Mesodermal cell (in vitro differentiated cells): Measurements from ENCODE around the gene GLOD4. TPM values are rescaled to one million over a fixed set of nuclear protein-coding genes. Genes with fewer than 3 reads are reported as not detected.
"Not testable (repeated sequence)": the region's sequence is repeated elsewhere in the genome, so short reads cannot be mapped to it uniquely, and the experiment has no call there.

Experiments used
- H3K27ac ChIP-seq: 2 replicates; pipeline ENCODE4 v1.7.0; 2013; ENCODE audit warnings: mild to moderate bottlenecking, low read depth, low read length, moderate library complexity; ENCODE audit not compliant: severe bottlenecking
- H3K36me3 ChIP-seq: 2 replicates; pipeline ENCODE4 v1.7.1; 2013; ENCODE audit warnings: mild to moderate bottlenecking, low read length, moderate library complexity; ENCODE audit not compliant: control insufficient read depth, insufficient read depth
- H3K4me1 ChIP-seq: one replicate; pipeline ENCODE4 v1.7.1; 2013; ENCODE audit warnings: mild to moderate bottlenecking, low read length; ENCODE audit not compliant: insufficient read depth, control insufficient read depth, poor library complexity, severe bottlenecking
- H3K4me3 ChIP-seq: 2 replicates; pipeline ENCODE4 v1.7.0; 2013; ENCODE audit warnings: low read length, control low read depth, mild to moderate bottlenecking; ENCODE audit not compliant: insufficient read depth, poor library complexity, severe bottlenecking; ENCODE audit errors: extremely low read depth
- H3K9me3 ChIP-seq: 2 replicates; pipeline ENCODE4 v1.7.1; 2013; ENCODE audit warnings: mild to moderate bottlenecking, low read length, moderate library complexity; ENCODE audit not compliant: control insufficient read depth
- WGBS, 2 experiments: methylation state at CpG; one replicate each; pipeline ENCODE4 v1.1.5; 2013; ENCODE audit warnings: missing lambda C conversion rate in 2 of 2; ENCODE audit not compliant: insufficient coverage in 2 of 2; 5-methylcytosine and 5-hydroxymethylcytosine counted together
- polyA plus RNA-seq, 2 experiments: library from polyadenylated mRNA; stranded (reverse); fragments of 50-300 nt; gene quantifications; one replicate each; pipeline ENCODE4 v1.2.3, GENCODE V29; 2013

The GLOD4 gene, protein sequence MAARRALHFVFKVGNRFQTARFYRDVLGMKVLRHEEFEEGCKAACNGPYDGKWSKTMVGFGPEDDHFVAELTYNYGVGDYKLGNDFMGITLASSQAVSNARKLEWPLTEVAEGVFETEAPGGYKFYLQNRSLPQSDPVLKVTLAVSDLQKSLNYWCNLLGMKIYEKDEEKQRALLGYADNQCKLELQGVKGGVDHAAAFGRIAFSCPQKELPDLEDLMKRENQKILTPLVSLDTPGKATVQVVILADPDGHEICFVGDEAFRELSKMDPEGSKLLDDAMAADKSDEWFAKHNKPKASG
- polyA plus RNA-seq (2013, experiment 1 of 2) = 51.8 TPM
- 50.5 TPM for polyA plus RNA-seq (2013, experiment 2 of 2)

DNA sequence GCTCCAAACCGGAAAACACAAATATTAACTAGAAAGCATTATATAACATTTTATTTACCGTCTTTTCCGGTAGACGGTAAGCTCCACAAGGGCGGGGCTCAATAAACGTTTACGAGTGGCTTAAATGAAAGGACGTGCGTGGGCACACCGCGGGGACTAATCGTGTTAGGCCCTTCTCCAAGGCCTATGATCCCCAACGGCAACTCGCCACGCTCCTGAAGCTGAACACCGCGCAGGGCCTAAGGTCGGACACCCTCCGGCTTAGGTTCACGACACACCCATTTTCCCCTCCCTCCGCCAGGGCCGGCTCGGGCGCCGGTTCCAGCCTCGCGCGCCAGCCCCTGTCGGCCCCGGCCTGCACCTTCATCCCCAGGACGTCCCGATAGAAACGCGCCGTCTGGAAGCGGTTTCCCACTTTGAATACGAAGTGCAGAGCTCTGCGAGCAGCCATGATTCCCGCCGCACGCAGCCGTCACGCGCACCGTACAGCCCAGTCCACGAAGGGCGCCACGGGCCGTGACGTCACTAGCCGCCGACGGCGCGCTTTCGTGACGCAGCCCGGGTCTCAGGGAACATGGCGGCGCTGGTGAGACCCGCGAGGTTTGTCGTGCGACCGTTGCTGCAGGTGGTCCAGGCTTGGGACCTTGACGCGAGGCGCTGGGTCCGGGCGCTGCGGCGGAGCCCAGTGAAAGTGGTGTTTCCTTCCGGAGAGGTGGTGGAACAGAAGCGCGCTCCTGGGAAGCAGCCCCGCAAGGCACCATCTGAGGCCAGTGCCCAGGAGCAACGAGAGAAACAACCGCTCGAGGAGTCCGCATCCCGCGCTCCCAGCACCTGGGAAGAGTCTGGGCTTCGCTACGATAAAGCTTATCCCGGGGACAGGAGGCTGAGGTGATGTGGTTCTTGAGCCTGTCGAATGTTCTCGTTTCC, at the start of gene GLOD4, which contains the start of gene MRM3:
TSS of gene GLOD4 (minus strand) at position 476 of the 927 bp plus-strand sequence. CDS start at position 451, 25 bp downstream.
TSS of gene MRM3 (plus strand) at position 549 of the 927 bp plus-strand sequence. CDS start at position 575, 26 bp downstream.
- H3K9me3 ChIP-seq = no peaks in the 10 kb centered on the region
- 0% methylated on average over 74 to 79 of the region's 87 CpGs for WGBS, 2 experiments
- H3K27ac ChIP-seq = peak within 1 kb of the TSS; percentile 67
- peak within 1 kb of the TSS; percentile 85 for H3K4me3 ChIP-seq
- H3K36me3 ChIP-seq = peaks cover 39% of the 10 kb centered on the region
- H3K4me1 ChIP-seq = peaks cover 5% of the 10 kb centered on the region

DNA sequence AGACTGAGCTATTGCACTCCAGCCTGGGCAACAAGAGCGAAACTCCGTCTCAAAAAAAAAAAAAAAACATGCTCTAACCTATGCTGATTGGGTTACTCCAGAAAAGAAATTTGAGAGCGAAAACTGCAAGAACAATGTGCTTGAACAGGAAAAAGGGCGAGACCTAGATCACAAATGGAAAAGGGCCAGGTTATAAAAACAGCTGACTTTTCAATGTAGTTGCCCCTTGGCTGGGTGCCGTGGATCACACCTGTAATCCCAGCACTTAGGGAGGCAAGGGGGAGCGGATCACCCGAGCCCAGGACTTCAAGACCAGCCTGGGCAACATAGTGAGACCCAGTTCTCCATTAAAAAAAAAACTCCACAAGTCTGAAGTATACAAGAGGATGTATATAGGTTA, 48.9 kb upstream of the GLOD4 start:
- no peaks in the 10 kb centered on the region for H3K4me1 ChIP-seq
- 81 to 86% methylated on average over 6 to 7 of the region's 7 CpGs for WGBS, 2 experiments
- peaks cover 19% of the 10 kb centered on the region for H3K9me3 ChIP-seq
- no peak overlapping the region for H3K4me3 ChIP-seq
- peaks cover 25% of the 10 kb centered on the region for H3K36me3 ChIP-seq
- H3K27ac ChIP-seq = no peak overlapping the region

DNA sequence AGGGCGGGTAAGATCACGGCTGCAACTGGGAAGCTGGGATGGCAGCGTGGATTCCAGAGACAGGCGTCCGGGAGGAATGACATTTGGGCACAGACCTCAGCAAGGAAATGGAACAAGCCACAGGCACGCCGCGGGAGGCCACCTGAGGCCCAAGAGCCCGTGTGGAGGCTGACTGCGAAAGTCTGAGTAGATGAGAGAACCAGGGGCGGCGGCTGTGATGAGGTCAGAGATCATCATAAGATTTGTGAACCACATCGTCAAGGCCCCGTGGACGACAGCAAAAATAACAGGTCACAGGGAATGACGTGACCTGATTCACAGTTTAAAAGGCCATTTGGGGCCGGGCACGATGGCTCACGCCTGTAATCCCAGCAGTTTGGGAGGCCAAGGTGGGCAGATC, 48.3 kb upstream of the GLOD4 start:
- Histone ChIP-seq H3K9me3 (peaks cover 19% of the 10 kb centered on the region), H3K4me1 (no peaks in the 10 kb centered on the region), H3K4me3 (no peak overlapping the region), H3K27ac (no peak overlapping the region), H3K36me3 (peaks cover 31% of the 10 kb centered on the region)
- 83% methylated on average over 19 of the region's 19 CpGs for WGBS, 2 experiments

DNA sequence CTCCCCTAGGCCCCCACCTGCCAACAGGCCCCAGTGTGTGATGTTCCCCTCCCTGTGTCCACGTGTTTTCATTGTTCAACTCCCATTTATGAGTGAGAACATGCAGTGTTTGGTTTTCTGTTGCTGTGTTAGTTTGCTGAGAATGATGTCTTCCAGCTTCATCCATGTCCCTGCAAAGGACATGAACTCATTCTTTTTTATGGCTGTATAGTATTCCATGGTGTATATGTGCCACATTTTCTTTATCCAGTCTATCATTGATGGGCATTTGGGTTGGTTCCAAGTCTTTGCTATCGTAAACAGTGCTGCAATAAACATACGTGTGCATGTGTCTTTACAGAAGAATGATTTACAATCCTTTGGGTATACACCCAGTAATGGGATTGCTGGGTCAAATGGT, 47.5 kb upstream of the GLOD4 start:
- WGBS, 2 experiments = no CpG with 5 or more reads among the region's 3 CpGs

DNA sequence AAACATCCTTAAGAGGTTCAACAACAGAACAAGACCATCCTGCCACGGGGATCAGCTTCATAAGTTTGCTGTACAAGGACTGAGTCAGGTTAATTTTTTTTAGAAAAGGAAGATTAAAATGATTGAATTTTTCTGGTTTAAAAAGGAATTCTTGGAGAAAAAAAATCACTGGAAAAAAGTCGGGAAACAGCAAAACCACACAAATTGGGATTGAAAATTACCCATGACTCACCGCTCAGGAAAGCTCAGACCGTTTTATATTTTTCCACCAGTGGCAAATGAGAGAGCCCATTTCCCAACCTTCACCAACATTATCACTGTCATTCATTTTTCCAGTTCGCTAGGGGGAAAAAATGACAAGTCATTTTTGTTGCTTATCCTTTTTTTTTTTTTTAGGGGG, 46.7 kb upstream of the GLOD4 start:
- Histone ChIP-seq H3K27ac (no peak overlapping the region), H3K4me1 (no peaks in the 10 kb centered on the region), H3K9me3 (peaks cover 12% of the 10 kb centered on the region), H3K36me3 (peaks cover 42% of the 10 kb centered on the region), H3K4me3 (no peak overlapping the region)
- 92 to 100% methylated on average over 4 to 5 of the region's 5 CpGs for WGBS, 2 experiments

More for the DNA sequence above, 47.5 kb upstream of the GLOD4 start:
- not testable (repeated sequence) for H3K4me3 ChIP-seq, H3K4me1 ChIP-seq, H3K27ac ChIP-seq
- Histone ChIP-seq H3K36me3 (peaks cover 38% of the 10 kb centered on the region), H3K9me3 (peaks cover 19% of the 10 kb centered on the region)

DNA sequence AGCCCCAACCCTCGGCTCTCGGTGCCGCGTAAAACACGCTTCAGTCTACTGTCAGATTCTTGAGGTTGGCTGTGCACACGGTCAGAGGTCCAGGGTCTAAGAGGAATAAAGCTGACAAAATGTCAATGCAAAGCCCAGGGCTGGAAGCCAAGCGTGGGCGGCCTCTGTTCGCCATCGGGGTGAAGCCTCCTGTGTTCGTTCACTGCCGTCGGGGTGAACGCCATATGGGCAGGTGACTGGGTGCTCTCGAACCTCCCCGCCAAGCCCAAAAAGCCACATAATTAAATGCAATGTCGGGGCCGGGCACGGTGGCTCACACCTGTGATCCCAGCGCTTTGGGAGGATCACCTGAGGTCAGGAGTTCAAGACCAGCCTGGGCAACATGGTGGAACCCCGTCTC, 44.7 kb upstream of the GLOD4 start:
- Histone ChIP-seq H3K4me1 (no peaks in the 10 kb centered on the region), H3K4me3 (no peak overlapping the region), H3K9me3 (peaks cover 4% of the 10 kb centered on the region), H3K27ac (no peak overlapping the region), H3K36me3 (peaks cover 48% of the 10 kb centered on the region)
- WGBS, 2 experiments = 94 to 97% methylated on average over 21 of the region's 21 CpGs

DNA sequence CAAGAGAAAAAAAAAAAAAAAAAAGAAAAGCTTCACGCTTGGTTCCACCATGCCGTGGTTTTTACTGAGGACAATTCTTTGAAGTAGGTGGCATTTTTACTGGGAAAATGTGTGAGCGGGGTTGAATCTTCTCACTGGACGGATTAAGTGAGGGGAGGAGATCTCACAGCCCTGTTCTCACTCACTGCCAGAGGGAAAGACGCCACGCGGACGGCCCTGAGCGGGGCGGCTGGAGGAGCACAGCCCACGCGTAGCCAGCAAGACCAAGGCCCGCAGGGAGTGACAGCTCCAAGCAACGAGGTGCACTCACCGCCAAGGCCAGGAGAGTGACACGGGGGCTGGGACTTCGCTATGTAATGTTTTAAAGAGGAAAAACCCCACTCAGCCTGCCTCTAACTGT, 43.1 kb upstream of the GLOD4 start:
- Histone ChIP-seq H3K9me3 (no peaks in the 10 kb centered on the region), H3K4me3 (no peak overlapping the region), H3K27ac (peak overlapping the region; percentile 36), H3K4me1 (no peaks in the 10 kb centered on the region), H3K36me3 (peaks cover 48% of the 10 kb centered on the region)
- 91 to 94% methylated on average over 13 to 16 of the region's 17 CpGs for WGBS, 2 experiments

DNA sequence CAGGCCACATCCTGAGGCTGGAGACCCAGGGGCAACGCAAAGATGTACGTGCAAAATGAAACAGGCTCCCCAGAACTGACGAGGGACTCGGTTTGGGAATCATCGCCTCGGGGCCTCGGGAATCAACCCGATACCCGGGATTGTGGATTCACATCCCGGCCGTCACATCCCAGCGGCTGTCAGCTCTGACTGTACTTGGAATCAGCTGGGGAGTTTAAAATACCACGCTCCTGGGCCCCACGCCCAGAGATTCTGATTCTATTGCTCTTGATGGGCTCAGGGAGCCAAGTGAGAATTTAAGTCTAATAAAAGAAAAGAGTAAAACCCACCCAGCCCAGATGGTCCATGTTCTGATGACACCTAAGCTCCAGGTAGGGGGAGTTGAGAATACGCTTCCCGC, 42.3 kb upstream of the GLOD4 start:
- 91 to 94% methylated on average over 14 to 15 of the region's 16 CpGs for WGBS, 2 experiments
- no peak overlapping the region for H3K27ac ChIP-seq
- H3K4me1 ChIP-seq = no peaks in the 10 kb centered on the region
- H3K36me3 ChIP-seq = peaks cover 57% of the 10 kb centered on the region
- no peaks in the 10 kb centered on the region for H3K9me3 ChIP-seq
- no peak overlapping the region for H3K4me3 ChIP-seq

DNA sequence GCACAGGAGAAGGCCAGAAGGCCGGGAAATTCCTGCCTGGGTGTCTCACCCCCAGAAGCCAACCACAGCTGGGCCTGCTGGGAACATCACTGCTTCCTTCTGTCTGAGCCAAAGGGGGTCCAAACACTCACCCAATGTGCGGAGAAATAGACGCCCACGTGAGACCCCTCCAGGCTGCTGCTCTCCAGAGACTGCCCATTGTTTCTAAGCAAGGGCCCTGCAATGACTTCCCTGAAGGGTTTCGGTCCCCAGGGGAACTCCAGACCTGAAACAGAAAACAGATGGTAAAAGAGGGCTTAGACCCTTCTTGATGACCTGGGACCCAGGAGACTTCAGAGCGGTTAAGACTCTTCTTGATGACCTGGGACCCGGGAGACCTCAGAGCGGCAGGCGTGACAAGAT, 41.4 kb upstream of the GLOD4 start:
- Histone ChIP-seq H3K4me3 (no peak overlapping the region), H3K9me3 (no peaks in the 10 kb centered on the region), H3K27ac (no peak overlapping the region), H3K4me1 (no peaks in the 10 kb centered on the region), H3K36me3 (peaks cover 63% of the 10 kb centered on the region)
- 85 to 90% methylated on average over 9 of the region's 9 CpGs for WGBS, 2 experiments

DNA sequence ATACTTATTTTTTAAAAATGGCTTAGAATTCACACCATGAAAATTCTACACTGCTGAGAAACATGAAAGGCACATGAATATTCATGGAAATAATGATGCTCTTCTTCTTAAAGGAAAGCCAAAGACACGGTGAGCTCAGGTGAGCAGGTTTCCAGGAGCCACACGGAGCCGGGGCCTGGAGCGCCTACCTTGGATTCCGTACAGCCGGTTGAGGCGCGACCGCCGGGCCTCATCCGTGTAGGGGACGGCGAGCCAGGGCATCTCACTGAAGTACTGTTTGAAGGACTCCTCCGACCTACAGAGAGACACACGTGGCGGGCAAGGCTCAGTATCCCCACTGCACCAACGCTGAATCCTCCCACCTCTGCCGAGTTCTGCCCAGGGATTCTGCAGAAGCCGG, 37.2 kb upstream of the GLOD4 start:
- H3K4me1 ChIP-seq = no peaks in the 10 kb centered on the region
- no peak overlapping the region for H3K4me3 ChIP-seq
- peaks cover 78% of the 10 kb centered on the region for H3K36me3 ChIP-seq
- 93 to 95% methylated on average over 19 of the region's 19 CpGs for WGBS, 2 experiments
- no peak overlapping the region for H3K27ac ChIP-seq
- H3K9me3 ChIP-seq = no peaks in the 10 kb centered on the region
